Measurements from ENCODE around the gene CHMP6.

CHMP6 gene

GRCh38 chr17:80977172-80977571, 14.5 kb upstream of the CHMP6 start:
- no peak overlapping the region for H3K27ac ChIP-seq
- no peaks in the 10 kb centered on the region for H3K9me3 ChIP-seq
- H3K4me1 ChIP-seq (ENCODE audit: control insufficient read depth in 1 of 2, insufficient read depth in 1 of 2, low read depth in 1 of 2, low read length in 1 of 2), result peaks cover 0 to 7% of the 10 kb centered on the region in 2 experiments
- no peak for TF ChIP-seq CTCF (IDR thresholded peaks at IDR 0.05)
- no peak overlapping the region for H3K4me3 ChIP-seq (ENCODE audit: low read depth in 1 of 2, low read length in 1 of 2)
- peaks cover 17% of the 10 kb centered on the region for H3K27me3 ChIP-seq
- H3K36me3 ChIP-seq, result no peaks in the 10 kb centered on the region

GRCh38 chr17:80978499-80979497, 12.8 kb upstream of the CHMP6 start:
- no peak overlapping the region for H3K27ac ChIP-seq
- H3K36me3 ChIP-seq, result no peaks in the 10 kb centered on the region
- H3K27me3 ChIP-seq, result peaks cover 20% of the 10 kb centered on the region
- no peak for TF ChIP-seq CTCF (IDR thresholded peaks at IDR 0.05)
- H3K9me3 ChIP-seq, result no peaks in the 10 kb centered on the region
- H3K4me3 ChIP-seq (ENCODE audit: low read depth in 1 of 2, low read length in 1 of 2), result no peak overlapping the region
- H3K4me1 ChIP-seq (ENCODE audit: control insufficient read depth in 1 of 2, insufficient read depth in 1 of 2, low read depth in 1 of 2, low read length in 1 of 2), result peaks cover 0 to 7% of the 10 kb centered on the region in 2 experiments

- no peak overlapping the region for H3K4me3 ChIP-seq (ENCODE audit: low read depth in 1 of 2, low read length in 1 of 2)
- H3K27me3 ChIP-seq, result peaks cover 20% of the 10 kb centered on the region
- TF ChIP-seq CTCF (IDR thresholded peaks at IDR 0.05), result no peak
- no peaks in the 10 kb centered on the region for H3K9me3 ChIP-seq
- no peak overlapping the region for H3K27ac ChIP-seq
- no peaks in the 10 kb centered on the region for H3K36me3 ChIP-seq
- peaks cover 0 to 7% of the 10 kb centered on the region in 2 experiments for H3K4me1 ChIP-seq (ENCODE audit: control insufficient read depth in 1 of 2, insufficient read depth in 1 of 2, low read depth in 1 of 2, low read length in 1 of 2)
Measured at GRCh38 chr17:80979547-80980378, 11.9 kb upstream of the CHMP6 start.

- Histone ChIP-seq H3K4me1 (ENCODE audit: control insufficient read depth in 1 of 2, insufficient read depth in 1 of 2, low read depth in 1 of 2, low read length in 1 of 2) (peaks cover 0 to 7% of the 10 kb centered on the region in 2 experiments), H3K27ac (no peak overlapping the region), H3K4me3 (ENCODE audit: low read depth in 1 of 2, low read length in 1 of 2) (no peak overlapping the region), H3K36me3 (no peaks in the 10 kb centered on the region), H3K27me3 (peaks cover 20% of the 10 kb centered on the region), H3K9me3 (no peaks in the 10 kb centered on the region)
- TF ChIP-seq CTCF (IDR thresholded peaks at IDR 0.05), result no peak
Measured at GRCh38 chr17:80980397-80981061, 11.1 kb upstream of the CHMP6 start.

Measured in neutrophil (primary cell).